GM12874 (cell line): Measurements from ENCODE around the gene ARMC5.

Experiments
- CTCF ChIP-seq: IDR thresholded peaks from 2 replicates; pipeline ENCODE4 v1.5.1; 2011; ENCODE audit warnings: low read depth, mild to moderate bottlenecking, control low read depth, low read length, moderate library complexity; ENCODE audit not compliant: insufficient read depth

Gene ARMC5

GRCh38 chr16:31486045-31486444 is 26.7 kb downstream of the ARMC5 start:
- no peak for TF ChIP-seq CTCF

- TF ChIP-seq CTCF: no peak
Observed at GRCh38 chr16:31487071-31487719, 27.9 kb downstream of the ARMC5 start.

GRCh38 chr16:31487720-31488467 is 28.6 kb downstream of the ARMC5 start:
- no peak for TF ChIP-seq CTCF

- TF ChIP-seq CTCF: no peak
Observed at GRCh38 chr16:31488468-31489297, 29.4 kb downstream of the ARMC5 start.

- TF ChIP-seq CTCF: no peak
Observed at GRCh38 chr16:31489298-31489564, 29.9 kb downstream of the ARMC5 start.

- no peak for TF ChIP-seq CTCF
Observed at GRCh38 chr16:31489616-31490584, 30.6 kb downstream of the ARMC5 start.
